GM12878 (cell line): ENCODE data around the gene IHH. TPM values are rescaled to one million over a fixed set of nuclear protein-coding genes. Genes with fewer than 3 reads are reported as not detected.
A peak's percentile ranks its signal among the peaks of the same experiment; 100 is the strongest.

Experiments used
- ATAC-seq: fragments of 200-7000 bp; cut with Tn5 transposase; 3 replicates; pipeline ENCODE4 v1.9.1; 2020; ENCODE audit warnings: mild to moderate bottlenecking, moderate library complexity
- BruUV-seq: library from RNA; stranded (reverse); fragments of 400-500 nt; replicated peaks from 2 replicates; lab custom pipeline; 2021; lab: Mats Ljungman, UMichigan
- CTCF ChIA-PET: fragments of 300-600 bp; sonication (Branson Sonifier 250); formaldehyde crosslinking; extraction: SDS; loops from one replicate; lab custom pipeline; 2021; ENCODE audit warnings: inconsistent platforms; lab: Yijun Ruan, JAX
- POLR2A ChIA-PET: fragments of 350-600 bp; formaldehyde crosslinking; extraction: SDS; loops from one replicate; lab custom pipeline; 2021; ENCODE audit warnings: inconsistent platforms; lab: Charles Lee
- RAD21 ChIA-PET: fragments of 300-600 bp; sonication (Branson Sonifier 250); formaldehyde crosslinking; loops from one replicate; lab custom pipeline; 2023; ENCODE audit warnings: antibody characterized with exemption; ENCODE audit not compliant: unreplicated experiment; lab: Charles Lee
- SMC1A ChIA-PET: fragments of 300-600 bp; sonication (Branson Sonifier 250); formaldehyde crosslinking; loops from one replicate; lab custom pipeline; 2023; ENCODE audit not compliant: unreplicated experiment, uncharacterized antibody; lab: Charles Lee
- DNase-seq: peaks from one replicate; pipeline ENCODE4 v3.0.0-alpha.2; 2011; ENCODE audit warnings: low read depth, low spot score
- FAIRE-seq: peaks from 3 replicates; lab custom pipeline; 2011; peaks lifted over from hg19 to GRCh38; lab: Jason Lieb, UNC
- H2AFZ ChIP-seq: 2 replicates; pipeline ENCODE4 v1.6.0; 2011; ENCODE audit warnings: low read depth, low read length, control low read depth; ENCODE audit not compliant: control insufficient read depth
- H3K27ac ChIP-seq: 2 replicates; pipeline ENCODE4 v1.5.1; 2011; ENCODE audit warnings: control low read depth; ENCODE audit not compliant: control insufficient read depth, insufficient read depth
- H3K27me3 ChIP-seq, 2 experiments: replicated peaks in 1 of 2; 2 replicates each; pipeline versions ENCODE4 v1.6.0 to v1.6.1; 2011; ENCODE audit warnings: low read length in 1 of 2; ENCODE audit not compliant: control insufficient read depth in 2 of 2, insufficient read depth in 2 of 2
- H3K36me3 ChIP-seq, 2 experiments: 2 replicates each; pipeline ENCODE4 v1.5.1; 2011; ENCODE audit warnings: low read length in 1 of 2; ENCODE audit not compliant: control insufficient read depth in 2 of 2, insufficient read depth in 2 of 2
- H3K4me1 ChIP-seq: 2 replicates; pipeline ENCODE4 v1.6.1; 2011; ENCODE audit warnings: mild to moderate bottlenecking, low read length, moderate library complexity, mixed read lengths; ENCODE audit not compliant: control insufficient read depth, insufficient read depth
- H3K4me2 ChIP-seq: 2 replicates; pipeline ENCODE4 v1.6.0; 2011; ENCODE audit warnings: control low read depth; ENCODE audit not compliant: control insufficient read depth, insufficient read depth
- H3K4me3 ChIP-seq: fragments of 200-600 bp; sonication (generic); 2 replicates; pipeline ENCODE4 v1.5.1; 2016
- H3K79me2 ChIP-seq: 2 replicates; pipeline ENCODE4 v1.6.0; 2011; ENCODE audit warnings: low read length; ENCODE audit not compliant: control insufficient read depth, insufficient read depth
- H3K9ac ChIP-seq: 2 replicates; pipeline ENCODE4 v1.8.0; 2011; ENCODE audit warnings: low read length, control low read depth, mixed read lengths; ENCODE audit not compliant: control insufficient read depth, insufficient read depth
- H3K9me3 ChIP-seq: replicated peaks from 3 replicates; pipeline ENCODE4 v1.5.1; 2011; ENCODE audit warnings: mild to moderate bottlenecking, low read length; ENCODE audit not compliant: control insufficient read depth, insufficient read depth
- H4K20me1 ChIP-seq: 2 replicates; pipeline ENCODE4 v1.6.0; 2011; ENCODE audit not compliant: control insufficient read depth, insufficient read depth
- MTA2 ChIP-seq: fragments of 450-650 bp; IDR thresholded peaks from 2 replicates; pipeline ENCODE4 v1.6.1; 2016; ENCODE audit warnings: low read depth, mild to moderate bottlenecking, moderate library complexity
- TCF12 ChIP-seq: IDR thresholded peaks from 2 replicates; pipeline ENCODE4 v1.6.1; 2011; ENCODE audit warnings: low read depth, mild to moderate bottlenecking, low read length
- WGBS: methylation state at CpG from one replicate; pipeline ENCODE4 v1.1.6; 2016; ENCODE audit warnings: low lambda C conversion rate; ENCODE audit not compliant: insufficient replicate concordance, insufficient coverage; ENCODE audit errors: missing lambda C conversion rate; 5-methylcytosine and 5-hydroxymethylcytosine counted together
- in situ Hi-C: fragments of 300-500 bp; cut with MboI; formaldehyde crosslinking; loops from 9 replicates; pipeline ENCODE4 v1.14.3; 2018; ENCODE audit warnings: mixed read lengths
- intact Hi-C: fragments of 100-400 bp; cut with micrococcal nuclease; formaldehyde crosslinking; loops from one replicate; pipeline ENCODE4 v1.14.2; 2022; ENCODE audit not compliant: unreplicated experiment
- polyA plus RNA-seq, 11 experiments: library from polyadenylated mRNA; depleted of rRNA in 4 of 11; unstranded in 6 of 11; stranded (reverse) in 5 of 11; fragments of >200 nt; fragmentation: Nextera tagmentation in 4 of 11; fragmentation: Illumina TruSeq in 1 of 11; extraction: Ambion mirVana in 4 of 11; extraction: Trizol in 1 of 11; gene quantifications; 1 replicate in 1 of 11; 2 replicates in 10 of 11; pipeline versions ENCODE4 v1.2.1 to v1.2.3, GENCODE V29; 2011 to 2016; ENCODE audit warnings: inconsistent platforms in 2 of 11, missing spikeins in 2 of 11, low read depth in 1 of 11
- total RNA-seq, 4 experiments: library from RNA; depleted of rRNA in 3 of 4; stranded (reverse); fragments of >200 nt in 3 of 4; fragmentation: Illumina TruSeq in 1 of 4; extraction: Trizol in 1 of 4; gene quantifications; 2 replicates each; pipeline versions ENCODE4 v1.2.1 to v1.2.3, GENCODE V29; 2013 to 2021
- TF ChIP-seq, protein P1 (sequence below): IDR thresholded peaks from 2 replicates; pipeline ENCODE4 v1.6.1; 2012; ENCODE audit warnings: low read depth, low read length, improper control_type of control experiment

Gene IHH
- total and polyA plus RNA-seq, 10 of the 15 experiments (the other 5 are each of a cell fraction or from before 2014, with no cell fraction given): 0.04 TPM; not detected in 9

DNA sequence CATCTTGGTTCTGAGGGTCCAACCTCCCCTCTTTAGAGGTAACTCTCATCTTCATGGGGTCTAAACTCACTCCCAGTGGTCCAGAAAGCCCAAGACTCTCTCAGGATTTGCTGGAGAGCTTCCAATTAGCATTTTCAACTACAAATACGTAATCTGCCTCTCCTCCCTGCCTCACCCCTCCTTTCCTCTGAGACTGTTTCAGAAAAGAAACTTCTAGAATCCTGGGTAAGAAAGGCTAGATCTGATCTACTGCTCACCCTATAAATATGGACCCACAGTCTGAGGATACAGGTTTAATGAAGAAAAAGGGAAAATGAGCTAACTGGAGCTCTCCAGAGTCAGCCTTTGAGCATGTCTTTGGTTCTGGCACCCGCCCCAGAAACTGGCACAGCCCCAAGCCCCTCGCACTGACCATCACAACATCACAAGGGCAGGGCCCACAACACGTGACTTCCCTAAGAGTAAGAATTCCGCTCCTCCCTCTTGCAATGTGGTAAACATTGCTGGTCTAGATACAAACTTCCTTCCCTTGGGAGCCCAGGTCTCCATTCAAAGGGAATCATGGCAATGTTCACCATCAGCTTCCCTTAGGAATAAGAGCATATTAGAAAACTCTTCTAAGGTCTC lies 21.7 kb upstream of the IHH start:
- TF ChIP-seq, protein P1, sequence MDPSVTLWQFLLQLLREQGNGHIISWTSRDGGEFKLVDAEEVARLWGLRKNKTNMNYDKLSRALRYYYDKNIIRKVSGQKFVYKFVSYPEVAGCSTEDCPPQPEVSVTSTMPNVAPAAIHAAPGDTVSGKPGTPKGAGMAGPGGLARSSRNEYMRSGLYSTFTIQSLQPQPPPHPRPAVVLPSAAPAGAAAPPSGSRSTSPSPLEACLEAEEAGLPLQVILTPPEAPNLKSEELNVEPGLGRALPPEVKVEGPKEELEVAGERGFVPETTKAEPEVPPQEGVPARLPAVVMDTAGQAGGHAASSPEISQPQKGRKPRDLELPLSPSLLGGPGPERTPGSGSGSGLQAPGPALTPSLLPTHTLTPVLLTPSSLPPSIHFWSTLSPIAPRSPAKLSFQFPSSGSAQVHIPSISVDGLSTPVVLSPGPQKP: no peak
- TF ChIP-seq MTA2 (peak; percentile 4; the same call in 1 of the 2 replicates), TCF12 (no peak)
- DNase-seq (no peak), FAIRE-seq (no peak), ATAC-seq (no peak)
- POLR2A ChIA-PET: no interaction called here
- BruUV-seq: no TSS peak
- Histone ChIP-seq H3K4me1 (peaks cover 19% of the 10 kb centered on the region), H3K4me3 (no peak overlapping the region), H3K79me2 (no peaks in the 10 kb centered on the region), H3K36me3 (peaks cover 0 to 4% of the 10 kb centered on the region in 2 experiments; a peak in 2 of 4 replicates), H2AFZ (no peak overlapping the region), H3K27me3 (no peaks in the 10 kb centered on the region), H4K20me1 (peaks cover 3% of the 10 kb centered on the region; the same call in 1 of the 2 replicates), H3K27ac (no peak overlapping the region), H3K9me3 (no peaks in the 10 kb centered on the region), H3K9ac (no peak overlapping the region), H3K4me2 (no peak overlapping the region)
- in situ Hi-C loops: no loop called here
- WGBS: 77% methylated on average over 5 of the region's 5 CpGs
- RAD21 ChIA-PET: interaction anchor here (0.6 to 0.9 kb wide), 3 partner anchors 9 to 94 kb away, joined by 3 to 4 read pairs (median 3); no protein-coding TSS in a partner anchor
- SMC1A ChIA-PET: interaction anchor here (0.7 to 2.4 kb wide), 6 partner anchors 10 to 436 kb away, joined by 3 to 10 read pairs (median 3); no protein-coding TSS in a partner anchor
- CTCF ChIA-PET: interaction anchor here (0.6 to 26.8 kb wide), 12 partner anchors 9 to 1558 kb away, joined by 3 to 365 read pairs (median 5); partner anchors contain the start of gene NHEJ1
- intact Hi-C loops: no loop called here
